Measurements from ENCODE around the gene SUPT6H.

DNA sequence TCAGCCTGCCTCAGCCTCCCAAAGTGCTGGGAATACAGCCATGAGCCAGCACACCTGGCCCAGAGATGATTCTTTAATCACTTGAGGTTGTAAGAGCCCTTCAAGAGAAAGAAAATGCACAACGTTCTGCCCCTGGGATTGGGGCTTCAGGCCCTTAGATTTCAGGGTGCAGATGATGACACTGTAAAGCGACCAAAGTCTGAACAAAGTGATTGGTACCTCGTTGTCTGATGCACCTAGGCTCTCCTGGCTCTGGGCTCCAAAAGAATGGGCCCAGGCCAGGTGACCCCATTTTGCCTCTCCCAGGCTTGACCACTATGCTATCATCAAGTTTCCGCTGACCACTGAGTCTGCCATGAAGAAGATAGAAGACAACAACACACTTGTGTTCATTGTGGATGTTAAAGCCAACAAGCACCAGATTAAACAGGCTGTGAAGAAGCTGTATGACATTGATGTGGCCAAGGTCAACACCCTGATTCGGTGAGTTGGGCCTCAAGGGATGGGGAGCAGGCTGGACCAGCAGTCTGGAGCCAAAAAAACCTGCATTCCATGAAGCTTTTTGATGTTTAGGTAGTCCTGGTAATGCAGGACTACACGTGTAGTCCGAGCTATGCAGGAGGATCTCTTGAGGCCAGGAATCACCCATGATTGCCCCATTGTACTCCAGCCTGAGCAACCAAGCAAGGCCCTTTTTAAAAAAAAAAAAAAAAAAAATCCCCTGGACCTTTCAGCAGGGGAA lies 60.6 kb downstream of the SUPT6H start:
- TF ChIP-seq, protein P1, sequence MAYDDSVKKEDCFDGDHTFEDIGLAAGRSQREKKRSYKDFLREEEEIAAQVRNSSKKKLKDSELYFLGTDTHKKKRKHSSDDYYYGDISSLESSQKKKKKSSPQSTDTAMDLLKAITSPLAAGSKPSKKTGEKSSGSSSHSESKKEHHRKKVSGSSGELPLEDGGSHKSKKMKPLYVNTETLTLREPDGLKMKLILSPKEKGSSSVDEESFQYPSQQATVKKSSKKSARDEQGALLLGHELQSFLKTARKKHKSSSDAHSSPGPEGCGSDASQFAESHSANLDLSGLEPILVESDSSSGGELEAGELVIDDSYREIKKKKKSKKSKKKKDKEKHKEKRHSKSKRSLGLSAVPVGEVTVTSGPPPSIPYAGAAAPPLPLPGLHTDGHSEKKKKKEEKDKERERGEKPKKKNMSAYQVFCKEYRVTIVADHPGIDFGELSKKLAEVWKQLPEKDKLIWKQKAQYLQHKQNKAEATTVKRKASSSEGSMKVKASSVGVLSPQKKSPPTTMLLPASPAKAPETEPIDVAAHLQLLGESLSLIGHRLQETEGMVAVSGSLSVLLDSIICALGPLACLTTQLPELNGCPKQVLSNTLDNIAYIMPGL (CRISPR knock-in tag; IDR thresholded peaks at IDR 0.05): no peak
- TF ChIP-seq ZNF416 (CRISPR knock-in tag; IDR thresholded peaks at IDR 0.05) (no peak), GABPB1 (CRISPR knock-in tag; IDR thresholded peaks at IDR 0.05) (no peak), ETV6 (CRISPR knock-in tag; IDR thresholded peaks at IDR 0.05) (no peak), CREB1 (CRISPR knock-in tag; IDR thresholded peaks at IDR 0.05) (no peak), IRF2 (CRISPR knock-in tag; IDR thresholded peaks at IDR 0.05; ENCODE audit: borderline replicate concordance, low read depth) (no peak), KAT7 (CRISPR knock-in tag; IDR thresholded peaks at IDR 0.05; ENCODE audit: borderline replicate concordance) (no peak), TCF7 (CRISPR knock-in tag; IDR thresholded peaks at IDR 0.05; ENCODE audit: low read depth) (no peak), ATF1 (CRISPR knock-in tag; IDR thresholded peaks at IDR 0.05) (no peak)
- TF ChIP-seq, protein P2, sequence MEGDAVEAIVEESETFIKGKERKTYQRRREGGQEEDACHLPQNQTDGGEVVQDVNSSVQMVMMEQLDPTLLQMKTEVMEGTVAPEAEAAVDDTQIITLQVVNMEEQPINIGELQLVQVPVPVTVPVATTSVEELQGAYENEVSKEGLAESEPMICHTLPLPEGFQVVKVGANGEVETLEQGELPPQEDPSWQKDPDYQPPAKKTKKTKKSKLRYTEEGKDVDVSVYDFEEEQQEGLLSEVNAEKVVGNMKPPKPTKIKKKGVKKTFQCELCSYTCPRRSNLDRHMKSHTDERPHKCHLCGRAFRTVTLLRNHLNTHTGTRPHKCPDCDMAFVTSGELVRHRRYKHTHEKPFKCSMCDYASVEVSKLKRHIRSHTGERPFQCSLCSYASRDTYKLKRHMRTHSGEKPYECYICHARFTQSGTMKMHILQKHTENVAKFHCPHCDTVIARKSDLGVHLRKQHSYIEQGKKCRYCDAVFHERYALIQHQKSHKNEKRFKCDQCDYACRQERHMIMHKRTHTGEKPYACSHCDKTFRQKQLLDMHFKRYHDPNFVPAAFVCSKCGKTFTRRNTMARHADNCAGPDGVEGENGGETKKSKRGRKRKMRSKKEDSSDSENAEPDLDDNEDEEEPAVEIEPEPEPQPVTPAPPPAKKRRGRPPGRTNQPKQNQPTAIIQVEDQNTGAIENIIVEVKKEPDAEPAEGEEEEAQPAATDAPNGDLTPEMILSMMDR (IDR thresholded peaks at IDR 0.05): no peak
- TF ChIP-seq, protein P3, sequence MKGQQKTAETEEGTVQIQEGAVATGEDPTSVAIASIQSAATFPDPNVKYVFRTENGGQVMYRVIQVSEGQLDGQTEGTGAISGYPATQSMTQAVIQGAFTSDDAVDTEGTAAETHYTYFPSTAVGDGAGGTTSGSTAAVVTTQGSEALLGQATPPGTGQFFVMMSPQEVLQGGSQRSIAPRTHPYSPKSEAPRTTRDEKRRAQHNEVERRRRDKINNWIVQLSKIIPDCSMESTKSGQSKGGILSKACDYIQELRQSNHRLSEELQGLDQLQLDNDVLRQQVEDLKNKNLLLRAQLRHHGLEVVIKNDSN (CRISPR knock-in tag; IDR thresholded peaks at IDR 0.05): no peak
- TF ChIP-seq, protein P4, sequence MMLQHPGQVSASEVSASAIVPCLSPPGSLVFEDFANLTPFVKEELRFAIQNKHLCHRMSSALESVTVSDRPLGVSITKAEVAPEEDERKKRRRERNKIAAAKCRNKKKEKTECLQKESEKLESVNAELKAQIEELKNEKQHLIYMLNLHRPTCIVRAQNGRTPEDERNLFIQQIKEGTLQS (CRISPR knock-in tag; conservative IDR thresholded peaks at IDR 0.05): no peak
- TF ChIP-seq, protein P5, sequence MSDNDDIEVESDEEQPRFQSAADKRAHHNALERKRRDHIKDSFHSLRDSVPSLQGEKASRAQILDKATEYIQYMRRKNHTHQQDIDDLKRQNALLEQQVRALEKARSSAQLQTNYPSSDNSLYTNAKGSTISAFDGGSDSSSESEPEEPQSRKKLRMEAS (CRISPR knock-in tag; IDR thresholded peaks at IDR 0.05): no peak
- TF ChIP-seq, protein P6, sequence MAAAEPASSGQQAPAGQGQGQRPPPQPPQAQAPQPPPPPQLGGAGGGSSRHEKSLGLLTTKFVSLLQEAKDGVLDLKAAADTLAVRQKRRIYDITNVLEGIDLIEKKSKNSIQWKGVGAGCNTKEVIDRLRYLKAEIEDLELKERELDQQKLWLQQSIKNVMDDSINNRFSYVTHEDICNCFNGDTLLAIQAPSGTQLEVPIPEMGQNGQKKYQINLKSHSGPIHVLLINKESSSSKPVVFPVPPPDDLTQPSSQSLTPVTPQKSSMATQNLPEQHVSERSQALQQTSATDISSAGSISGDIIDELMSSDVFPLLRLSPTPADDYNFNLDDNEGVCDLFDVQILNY (CRISPR knock-in tag; IDR thresholded peaks at IDR 0.05): no peak
